ENCODE data around the gene VSIG10L2.

Gene VSIG10L2

GRCh38 chr11:125923012-125923579, 22.7 kb upstream of the VSIG10L2 start:
- POLR2A ChIA-PET: no interaction called here
- CTCF ChIA-PET: interaction anchor here (0.8 to 0.9 kb wide), 2 partner anchors 20 to 271 kb away, joined by 3 read pairs; partner anchors contain the start of gene PUS3

GRCh38 chr11:125923633-125924032, 22.2 kb upstream of the VSIG10L2 start:
- TF ChIP-seq ZNF384 (IDR thresholded peaks at IDR 0.05) (no peak), FOXM1 (IDR thresholded peaks at IDR 0.05; ENCODE audit: borderline replicate concordance) (no peak), CTBP1 (IDR thresholded peaks at IDR 0.05; ENCODE audit: borderline replicate concordance) (no peak), FOXK2 (IDR thresholded peaks at IDR 0.05) (no peak), NFRKB (IDR thresholded peaks at IDR 0.05) (no peak), HDGF (IDR thresholded peaks at IDR 0.05; ENCODE audit: borderline replicate concordance) (no peak), SP1 (IDR thresholded peaks at IDR 0.05) (no peak), SUZ12 (IDR thresholded peaks at IDR 0.05) (no peak), PKNOX1 (IDR thresholded peaks at IDR 0.05) (no peak), L3MBTL2 (conservative IDR thresholded peaks at IDR 0.05) (no peak), BHLHE40 (IDR thresholded peaks at IDR 0.05; ENCODE audit: borderline replicate concordance) (no peak)
- POLR2A ChIA-PET: no interaction called here
- DNase-seq (ENCODE audit: extremely low spot score): no peak
- CTCF ChIA-PET: interaction anchor here (0.8 to 0.9 kb wide), 2 partner anchors 21 to 270 kb away, joined by 3 read pairs; partner anchors contain the start of gene PUS3

More at GRCh38 chr11:125923012-125923579, 22.7 kb upstream of the VSIG10L2 start:
- TF ChIP-seq PKNOX1 (IDR thresholded peaks at IDR 0.05) (no peak), ZNF384 (IDR thresholded peaks at IDR 0.05) (no peak), L3MBTL2 (conservative IDR thresholded peaks at IDR 0.05) (no peak), HDGF (IDR thresholded peaks at IDR 0.05; ENCODE audit: borderline replicate concordance) (no peak), BHLHE40 (IDR thresholded peaks at IDR 0.05; ENCODE audit: borderline replicate concordance) (no peak), CTBP1 (IDR thresholded peaks at IDR 0.05; ENCODE audit: borderline replicate concordance) (no peak), ELF4 (IDR thresholded peaks at IDR 0.05) (no peak)
- DNase-seq (ENCODE audit: extremely low spot score): peak; percentile 81

GRCh38 chr11:125924384-125925007, 21.3 kb upstream of the VSIG10L2 start:
- CTCF ChIA-PET: no interaction called here
- TF ChIP-seq ARNT (IDR thresholded peaks at IDR 0.05) (no peak), FOXA1 (IDR thresholded peaks at IDR 0.05) (no peak), CTBP1 (IDR thresholded peaks at IDR 0.05; ENCODE audit: borderline replicate concordance) (no peak), ZNF384 (IDR thresholded peaks at IDR 0.05) (no peak), SP1 (IDR thresholded peaks at IDR 0.05) (no peak), TARDBP (IDR thresholded peaks at IDR 0.05) (no peak), NFRKB (IDR thresholded peaks at IDR 0.05) (no peak), BHLHE40 (IDR thresholded peaks at IDR 0.05; ENCODE audit: borderline replicate concordance) (no peak), PKNOX1 (IDR thresholded peaks at IDR 0.05) (no peak)

GRCh38 chr11:125925247-125925740, 20.6 kb upstream of the VSIG10L2 start:
- DNase-seq (ENCODE audit: extremely low spot score): no peak
- ChIA-PET CTCF (interaction anchor here (0.8 kb wide), 1 partner anchor 17 kb away, joined by 3 read pairs; no protein-coding TSS in a partner anchor), POLR2A (no interaction called here)
- no peak for TF ChIP-seq SUZ12 (IDR thresholded peaks at IDR 0.05)
- no peak for TF ChIP-seq ARNT (IDR thresholded peaks at IDR 0.05)
- TF ChIP-seq ELF4 (IDR thresholded peaks at IDR 0.05): no peak
- no peak for TF ChIP-seq L3MBTL2 (conservative IDR thresholded peaks at IDR 0.05)
- no peak for TF ChIP-seq FOXM1 (IDR thresholded peaks at IDR 0.05; ENCODE audit: borderline replicate concordance)
- TF ChIP-seq HDGF (IDR thresholded peaks at IDR 0.05; ENCODE audit: borderline replicate concordance): no peak
- TF ChIP-seq CTBP1 (IDR thresholded peaks at IDR 0.05; ENCODE audit: borderline replicate concordance): no peak

More at GRCh38 chr11:125924384-125925007, 21.3 kb upstream of the VSIG10L2 start:
- DNase-seq (ENCODE audit: extremely low spot score): no peak
- POLR2A ChIA-PET: no interaction called here

GRCh38 chr11:125925804-125926203, 20.0 kb upstream of the VSIG10L2 start:
- ChIA-PET CTCF (interaction anchor here (0.8 kb wide), 1 partner anchor 16 kb away, joined by 3 read pairs; no protein-coding TSS in a partner anchor), POLR2A (no interaction called here)
- no peak for TF ChIP-seq TARDBP (IDR thresholded peaks at IDR 0.05)
- TF ChIP-seq SP1 (IDR thresholded peaks at IDR 0.05): no peak
- TF ChIP-seq FOXM1 (IDR thresholded peaks at IDR 0.05; ENCODE audit: borderline replicate concordance): no peak
- TF ChIP-seq L3MBTL2 (conservative IDR thresholded peaks at IDR 0.05): no peak
- TF ChIP-seq FOXK2 (IDR thresholded peaks at IDR 0.05): no peak
- no peak for TF ChIP-seq SUZ12 (IDR thresholded peaks at IDR 0.05)
- no peak for TF ChIP-seq ARNT (IDR thresholded peaks at IDR 0.05)
- TF ChIP-seq CTBP1 (IDR thresholded peaks at IDR 0.05; ENCODE audit: borderline replicate concordance): no peak
- TF ChIP-seq LEF1 (IDR thresholded peaks at IDR 0.05; ENCODE audit: borderline replicate concordance): no peak
- TF ChIP-seq NFRKB (IDR thresholded peaks at IDR 0.05): no peak
- TF ChIP-seq HDGF (IDR thresholded peaks at IDR 0.05; ENCODE audit: borderline replicate concordance): no peak
- no peak for TF ChIP-seq FOXA1 (IDR thresholded peaks at IDR 0.05)
- no peak for TF ChIP-seq ELF4 (IDR thresholded peaks at IDR 0.05)
- no peak for TF ChIP-seq PKNOX1 (IDR thresholded peaks at IDR 0.05)
- TF ChIP-seq BHLHE40 (IDR thresholded peaks at IDR 0.05; ENCODE audit: borderline replicate concordance): no peak
- TF ChIP-seq ZNF384 (IDR thresholded peaks at IDR 0.05): no peak

More at GRCh38 chr11:125925804-125926203, 20.0 kb upstream of the VSIG10L2 start:
- DNase-seq (ENCODE audit: extremely low spot score): no peak
